PC-3 (cell line): ENCODE measurements around the gene ATXN2L. TPM values are rescaled to one million over a fixed set of nuclear protein-coding genes. Genes with fewer than 3 reads are reported as not detected.

ENCODE experiments used
- ATAC-seq: fragments of 200-7000 bp; cut with Tn5 transposase; 2 replicates; pipeline ENCODE4 v1.9.1; 2020; ENCODE audit warnings: mild to moderate bottlenecking, moderate library complexity
- BruUV-seq: library from RNA; stranded (reverse); fragments of 400-500 nt; replicated peaks from 2 replicates; lab custom pipeline; 2021; lab: Mats Ljungman, UMichigan
- CTCF ChIA-PET: fragments of 300-600 bp; sonication (Branson Sonifier 250); formaldehyde crosslinking; loops from one replicate; lab custom pipeline; 2022; ENCODE audit warnings: antibody characterized with exemption; lab: Charles Lee
- POLR2A ChIA-PET: fragments of 300-600 bp; sonication (Branson Sonifier 250); formaldehyde crosslinking; loops from one replicate; lab custom pipeline; 2022; ENCODE audit warnings: antibody characterized with exemption; ENCODE audit not compliant: unreplicated experiment; lab: Charles Lee
- DNase-seq: peaks from one replicate; pipeline ENCODE4 v3.0.0-alpha.2; 2015
- H2AFZ ChIP-seq: fragments of 300-600 bp; sonication (generic); 2 replicates; pipeline ENCODE4 v1.6.0; 2016; ENCODE audit warnings: antibody characterized with exemption, low read length
- H3F3A ChIP-seq: fragments of 300-600 bp; sonication (generic); one replicate; pipeline ENCODE4 v1.6.0; 2017; ENCODE audit warnings: antibody characterized with exemption, low read length, control low read depth, mild to moderate bottlenecking; ENCODE audit not compliant: unreplicated experiment
- H3K27ac ChIP-seq: fragments of 300-600 bp; sonication (generic); 2 replicates; pipeline ENCODE4 v1.5.1; 2016; ENCODE audit warnings: mild to moderate bottlenecking, low read length
- H3K27me3 ChIP-seq: fragments of 300-600 bp; sonication (generic); 2 replicates; pipeline ENCODE4 v1.6.1; 2016; ENCODE audit warnings: low read length, mixed read lengths
- H3K36me3 ChIP-seq: fragments of 300-600 bp; sonication (generic); 2 replicates; pipeline ENCODE4 v1.6.1; 2016; ENCODE audit warnings: low read depth, mixed run types, low read length, mixed read lengths
- H3K4me1 ChIP-seq: fragments of 300-600 bp; sonication (generic); 2 replicates; pipeline ENCODE4 v1.5.1; 2016; ENCODE audit warnings: low read length; ENCODE audit not compliant: insufficient read depth
- H3K4me2 ChIP-seq: fragments of 300-600 bp; sonication (generic); 2 replicates; pipeline ENCODE4 v1.6.0; 2016; ENCODE audit warnings: low read length
- H3K4me3 ChIP-seq: fragments of 300-600 bp; sonication (generic); 2 replicates; pipeline ENCODE4 v1.5.1; 2016; ENCODE audit warnings: mild to moderate bottlenecking, low read length, mixed read lengths
- H3K79me2 ChIP-seq: fragments of 300-600 bp; sonication (generic); 2 replicates; pipeline ENCODE4 v1.6.1; 2017; ENCODE audit warnings: low read length, mixed read lengths
- H3K9ac ChIP-seq: fragments of 300-600 bp; sonication (generic); 2 replicates; pipeline ENCODE4 v1.6.0; 2016; ENCODE audit warnings: mild to moderate bottlenecking, low read length
- H3K9me2 ChIP-seq: fragments of 300-600 bp; sonication (generic); replicated peaks from 2 replicates; pipeline ENCODE4 v1.6.1; 2016; ENCODE audit warnings: mixed run types, low read length, mixed read lengths
- H3K9me3 ChIP-seq: fragments of 300-600 bp; sonication (generic); 2 replicates; pipeline ENCODE4 v1.6.1; 2016; ENCODE audit warnings: low read length, mixed read lengths
- H4K20me1 ChIP-seq: fragments of 300-600 bp; sonication (generic); 2 replicates; pipeline ENCODE4 v1.6.1; 2016; ENCODE audit warnings: low read length, mixed read lengths
- EZH2 ChIP-seq: fragments of 300-600 bp; sonication (generic); IDR thresholded peaks from one replicate; pipeline ENCODE4 v1.6.1; 2017; ENCODE audit warnings: antibody characterized with exemption, mild to moderate bottlenecking, low read length; ENCODE audit not compliant: unreplicated experiment
- EZH2phosphoT487 ChIP-seq: fragments of 300-600 bp; sonication (generic); IDR thresholded peaks from 2 replicates; pipeline ENCODE4 v1.6.1; 2018; ENCODE audit warnings: mild to moderate bottlenecking, antibody characterized with exemption, low read length, borderline replicate concordance
- intact Hi-C: fragments of 100-400 bp; cut with micrococcal nuclease; formaldehyde crosslinking; loops from 2 replicates; pipeline ENCODE4 v1.9.0; 2023
- total RNA-seq: library from RNA; depleted of rRNA; stranded (reverse); fragments of >200 nt; gene quantifications from 2 replicates; pipeline ENCODE4 v1.2.3, GENCODE V29; 2014
- TF ChIP-seq, protein P1 (sequence below): fragments of 300-600 bp; sonication (generic); conservative IDR thresholded peaks from 2 replicates; pipeline ENCODE4 v1.5.1; 2017; ENCODE audit warnings: antibody characterized with exemption, low read depth, mild to moderate bottlenecking, low read length

The ATXN2L gene
- total RNA-seq, 1 experiment from 2014 or later = 65.8 TPM

DNA sequence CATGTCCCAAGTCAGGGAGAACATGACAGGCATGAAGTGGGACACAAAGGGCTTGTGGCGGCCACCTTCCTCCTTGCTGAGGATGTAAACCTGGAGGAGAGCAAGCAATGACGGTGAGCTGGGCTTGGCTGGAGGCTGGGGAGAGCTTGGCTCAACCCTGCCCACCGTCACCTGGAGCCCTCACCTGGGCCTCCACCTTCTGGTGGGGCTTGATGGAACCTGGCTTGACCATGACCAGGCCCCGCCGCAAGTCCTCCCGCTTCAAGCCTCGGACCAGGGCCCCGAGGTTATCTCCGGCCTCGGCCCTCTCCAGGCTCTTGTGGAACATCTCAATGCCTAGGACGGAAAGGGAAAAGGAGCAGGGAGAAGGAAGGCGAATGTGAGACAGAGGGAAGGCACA is 21.0 kb downstream of the ATXN2L start:
- H4K20me1 ChIP-seq = no peaks in the 10 kb centered on the region
- ChIA-PET POLR2A (no interaction called here), CTCF (no interaction called here)
- no peak overlapping the region for H3K4me2 ChIP-seq
- H3K4me3 ChIP-seq = no peak overlapping the region
- intact Hi-C loops = no loop called here
- DNase-seq (no peak), ATAC-seq (no peak)
- TF ChIP-seq EZH2phosphoT487 (no peak), EZH2 (no peak)
- TF ChIP-seq, protein P1, sequence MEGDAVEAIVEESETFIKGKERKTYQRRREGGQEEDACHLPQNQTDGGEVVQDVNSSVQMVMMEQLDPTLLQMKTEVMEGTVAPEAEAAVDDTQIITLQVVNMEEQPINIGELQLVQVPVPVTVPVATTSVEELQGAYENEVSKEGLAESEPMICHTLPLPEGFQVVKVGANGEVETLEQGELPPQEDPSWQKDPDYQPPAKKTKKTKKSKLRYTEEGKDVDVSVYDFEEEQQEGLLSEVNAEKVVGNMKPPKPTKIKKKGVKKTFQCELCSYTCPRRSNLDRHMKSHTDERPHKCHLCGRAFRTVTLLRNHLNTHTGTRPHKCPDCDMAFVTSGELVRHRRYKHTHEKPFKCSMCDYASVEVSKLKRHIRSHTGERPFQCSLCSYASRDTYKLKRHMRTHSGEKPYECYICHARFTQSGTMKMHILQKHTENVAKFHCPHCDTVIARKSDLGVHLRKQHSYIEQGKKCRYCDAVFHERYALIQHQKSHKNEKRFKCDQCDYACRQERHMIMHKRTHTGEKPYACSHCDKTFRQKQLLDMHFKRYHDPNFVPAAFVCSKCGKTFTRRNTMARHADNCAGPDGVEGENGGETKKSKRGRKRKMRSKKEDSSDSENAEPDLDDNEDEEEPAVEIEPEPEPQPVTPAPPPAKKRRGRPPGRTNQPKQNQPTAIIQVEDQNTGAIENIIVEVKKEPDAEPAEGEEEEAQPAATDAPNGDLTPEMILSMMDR = no peak
- H3K4me1 ChIP-seq = 0 out of 2 replicates have a peak, but pooled peaks cover 7% of the 10 kb centered on the region
- H3K27ac ChIP-seq = no peak overlapping the region
- H2AFZ ChIP-seq = no peak overlapping the region
- no peaks in the 10 kb centered on the region for H3F3A ChIP-seq
- no peak overlapping the region for H3K9ac ChIP-seq
- BruUV-seq = no TSS peak
- peaks cover 31% of the 10 kb centered on the region for H3K79me2 ChIP-seq
- no peaks in the 10 kb centered on the region for H3K9me2 ChIP-seq
- H3K27me3 ChIP-seq = no peaks in the 10 kb centered on the region
- H3K9me3 ChIP-seq = no peaks in the 10 kb centered on the region
- peaks cover 19% of the 10 kb centered on the region; the same call in 1 of the 2 replicates for H3K36me3 ChIP-seq

DNA sequence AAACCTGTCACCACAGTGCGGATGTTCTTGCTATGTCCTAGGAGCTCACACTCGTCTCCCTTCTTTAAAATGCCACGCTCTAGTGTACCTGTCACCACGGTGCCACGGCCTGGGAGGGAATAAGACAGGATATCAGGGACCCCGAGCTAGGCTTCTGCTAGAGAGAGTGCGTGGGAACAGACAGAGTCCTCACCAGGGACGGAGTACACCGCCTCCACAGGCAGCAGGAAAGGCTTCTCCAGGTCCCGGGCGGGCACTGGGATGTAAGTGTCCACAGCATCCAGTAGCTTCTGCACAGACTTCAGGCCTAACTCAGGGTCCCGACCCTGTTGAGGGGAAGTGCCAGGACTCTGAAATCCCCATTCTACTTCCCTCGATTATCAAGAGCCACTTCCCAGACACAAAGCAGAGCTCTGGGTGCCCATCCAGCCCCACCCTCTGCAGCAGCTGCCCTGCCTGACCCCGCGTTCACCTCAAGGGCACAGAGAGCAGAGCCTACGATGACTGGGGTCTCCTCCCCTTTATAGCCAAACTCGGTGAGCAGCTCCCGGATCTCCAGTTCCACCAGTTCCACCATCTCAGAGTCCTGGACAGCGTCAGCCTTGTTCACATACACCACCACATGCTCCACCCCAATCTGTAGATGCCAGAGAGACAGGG is 21.6 kb downstream of the ATXN2L start:
- ATAC-seq = no peak
- H3K27me3 ChIP-seq = no peaks in the 10 kb centered on the region
- no peak overlapping the region for H3K9ac ChIP-seq
- no peak overlapping the region for H3K27ac ChIP-seq
- intact Hi-C loops = no loop called here
- H3K36me3 ChIP-seq = peaks cover 19% of the 10 kb centered on the region; the same call in 1 of the 2 replicates
- peaks cover 31% of the 10 kb centered on the region for H3K79me2 ChIP-seq
- no peaks in the 10 kb centered on the region for H3K9me2 ChIP-seq
- H2AFZ ChIP-seq = no peak overlapping the region
- H4K20me1 ChIP-seq = no peaks in the 10 kb centered on the region
- CTCF ChIA-PET = no interaction called here
- H3K4me1 ChIP-seq = 0 out of 2 replicates have a peak, but pooled peaks cover 7% of the 10 kb centered on the region
- BruUV-seq = TSS peak; percentile 47
- no peaks in the 10 kb centered on the region for H3F3A ChIP-seq
- DNase-seq = no peak
- no peaks in the 10 kb centered on the region for H3K9me3 ChIP-seq
- peak overlapping the region; percentile 90; the same call in 1 of the 2 replicates for H3K4me2 ChIP-seq
- no peak for TF ChIP-seq EZH2phosphoT487
- TF ChIP-seq, protein P1 = no peak
- TF ChIP-seq EZH2 = no peak
- peak overlapping the region; percentile 100; the same call in 1 of the 2 replicates for H3K4me3 ChIP-seq
- POLR2A ChIA-PET = interaction anchor here (0.6 kb wide), 1 partner anchor 33 kb away, joined by 3 read pairs; no protein-coding TSS in a partner anchor

DNA sequence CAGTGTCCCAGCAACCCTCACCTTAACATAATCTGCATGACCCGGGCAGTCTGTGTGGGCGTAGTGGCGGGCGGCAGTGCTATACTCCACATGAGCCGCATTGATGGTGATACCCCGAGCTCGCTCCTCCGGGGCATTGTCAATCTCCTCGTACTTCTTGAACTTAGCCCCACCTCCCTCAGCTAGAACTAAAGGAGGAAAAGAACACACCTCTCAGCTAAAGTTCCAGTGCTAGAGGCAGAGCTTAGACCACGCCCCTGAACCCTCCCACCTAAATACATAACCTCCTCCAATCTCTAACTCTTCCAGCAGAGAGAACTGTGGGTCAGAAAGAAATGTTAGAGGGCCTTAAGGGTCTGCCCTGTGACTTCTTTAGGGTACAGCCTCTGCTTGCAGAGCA is 22.5 kb downstream of the ATXN2L start:
- Histone ChIP-seq H3K79me2 (peaks cover 31% of the 10 kb centered on the region), H3K4me3 (peak overlapping the region; percentile 100), H3K36me3 (peaks cover 19% of the 10 kb centered on the region; the same call in 1 of the 2 replicates), H3F3A (no peaks in the 10 kb centered on the region), H3K9ac (peak overlapping the region; percentile 98), H3K9me3 (no peaks in the 10 kb centered on the region), H3K4me2 (peak overlapping the region; percentile 90), H3K9me2 (no peaks in the 10 kb centered on the region), H3K27me3 (no peaks in the 10 kb centered on the region), H2AFZ (peak overlapping the region; percentile 71), H3K27ac (peak overlapping the region; percentile 49), H3K4me1 (0 out of 2 replicates have a peak, but pooled peaks cover 7% of the 10 kb centered on the region), H4K20me1 (no peaks in the 10 kb centered on the region)
- TF ChIP-seq, protein P1 = no peak
- ATAC-seq = peak; percentile 59
- DNase-seq = peak; percentile 62
- BruUV-seq = no TSS peak
- POLR2A ChIA-PET = interaction anchor here (0.5 to 0.6 kb wide), 2 partner anchors 11 to 23 kb away, joined by 3 to 8 read pairs; partner anchors contain the start of gene ATXN2L
- intact Hi-C loops = no loop called here
- CTCF ChIA-PET = no interaction called here
